Right renal pelvis (tissue), 4 donors: ENCODE results near the gene IGSF11. TPM values are rescaled to one million over a fixed set of nuclear protein-coding genes. Genes with fewer than 3 reads are reported as not detected.
"Not testable (repeated sequence)": the region's sequence is repeated elsewhere in the genome, so short reads cannot be mapped to it uniquely, and the experiment has no call there.

Source experiments
- DNase-seq, 4 donors: peaks; one replicate each; pipeline ENCODE4 v3.0.0-alpha.2; 2013; ENCODE audit warnings: low read depth in 4 of 4, low spot score in 3 of 4, missing footprints in 1 of 4
- polyA plus RNA-seq, 4 donors: library from polyadenylated mRNA; unstranded; fragments of 120-200 nt; gene quantifications; one replicate each; pipeline ENCODE4 v1.2.1, GENCODE V29; 2013; ENCODE audit not compliant: insufficient read length in 4 of 4

IGSF11 gene
- 1 to 10 TPM; 4.1 to 6.7 (median 4.4) TPM for polyA plus RNA-seq

DNA sequence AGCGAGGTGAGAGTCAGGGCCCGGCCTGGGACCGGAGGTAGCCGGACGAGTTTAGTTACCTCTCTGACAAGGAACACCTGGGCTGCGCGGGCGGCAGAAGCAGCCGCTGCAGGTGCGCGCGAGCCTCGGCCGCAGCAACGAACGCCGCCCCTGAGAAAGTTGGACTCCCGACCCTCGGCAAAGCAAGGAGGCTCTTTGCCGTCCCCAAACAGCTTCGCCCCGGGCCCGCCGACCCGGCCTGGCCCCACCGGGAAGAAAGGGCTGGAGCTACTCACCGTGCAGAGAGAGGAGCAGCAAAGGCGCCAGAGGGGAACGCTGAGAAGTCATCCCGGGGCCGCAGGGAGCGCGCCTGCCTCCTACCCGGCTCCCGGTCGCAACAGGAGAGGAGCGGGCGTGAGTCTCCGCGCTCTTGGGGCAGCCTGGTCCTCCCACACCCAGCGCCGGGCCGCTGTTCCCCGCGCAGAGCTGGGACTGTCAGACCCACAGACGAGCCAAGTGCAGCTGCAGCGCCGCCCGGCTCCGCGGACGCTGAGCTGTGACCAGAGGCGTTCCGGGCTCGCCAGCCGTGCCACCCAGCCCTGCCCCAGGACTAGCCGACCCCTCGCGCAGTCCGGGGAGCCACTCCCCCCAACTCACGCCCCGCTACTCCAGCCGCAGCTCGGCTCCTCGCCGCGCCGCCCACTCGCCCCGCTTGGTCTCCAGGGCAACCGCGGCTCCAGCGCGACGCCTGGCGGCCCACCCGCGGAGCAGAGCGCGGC lies at the start of gene IGSF11:
Gene IGSF11 (minus strand): TSS at position 591 of the 758 bp plus-strand sequence. CDS start 264 bp downstream, at position 327.
- peak; percentile 61 to 69 (median 67) for DNase-seq

- no peak for DNase-seq
Measured at GRCh38 chr3:119080364-119080763, 45.7 kb upstream of the IGSF11 start.

GRCh38 chr3:119073258-119074001 lies 38.8 kb upstream of the IGSF11 start:
- DNase-seq = no peak

DNA sequence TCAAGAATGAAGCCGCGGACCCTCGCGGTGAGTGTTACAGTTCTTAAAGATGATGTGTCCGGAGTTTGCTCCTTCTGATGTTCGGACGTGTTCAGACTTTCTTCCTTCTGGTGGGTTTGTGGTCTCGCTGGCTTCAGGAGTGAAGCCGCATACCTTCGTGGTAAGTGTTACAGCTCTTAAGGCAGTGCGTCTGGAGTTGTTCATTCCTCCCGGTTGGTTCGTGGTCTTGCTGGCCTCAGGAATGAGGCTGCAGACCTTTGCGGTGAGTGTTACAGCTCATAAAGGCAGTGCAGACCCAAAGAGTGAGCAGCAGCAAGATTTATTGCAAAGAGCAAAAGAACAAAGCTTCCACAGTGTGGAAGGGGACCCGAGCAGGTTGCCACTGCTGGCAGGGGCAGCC lies 37.8 kb upstream of the IGSF11 start:
- not testable (repeated sequence) for DNase-seq

DNA sequence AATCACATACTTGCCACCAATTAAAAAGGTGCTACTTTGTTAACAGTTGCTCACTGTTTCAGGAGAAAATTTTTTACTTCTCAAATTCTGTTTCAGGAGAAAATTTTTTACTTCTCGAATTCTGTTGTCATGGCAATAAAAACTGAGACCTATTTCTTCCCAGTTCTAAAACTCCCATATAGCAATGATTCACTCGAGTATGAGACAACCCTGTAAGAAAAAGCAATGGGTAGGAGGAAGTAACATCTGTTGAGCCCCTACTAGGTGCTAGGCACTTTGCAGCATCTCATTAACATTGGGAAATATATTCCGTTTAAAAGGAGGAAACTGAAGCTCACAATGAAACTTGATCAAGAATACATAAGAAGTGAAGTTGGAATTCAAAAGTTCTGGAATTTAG lies 35.1 kb upstream of the IGSF11 start:
- DNase-seq = no peak

DNA sequence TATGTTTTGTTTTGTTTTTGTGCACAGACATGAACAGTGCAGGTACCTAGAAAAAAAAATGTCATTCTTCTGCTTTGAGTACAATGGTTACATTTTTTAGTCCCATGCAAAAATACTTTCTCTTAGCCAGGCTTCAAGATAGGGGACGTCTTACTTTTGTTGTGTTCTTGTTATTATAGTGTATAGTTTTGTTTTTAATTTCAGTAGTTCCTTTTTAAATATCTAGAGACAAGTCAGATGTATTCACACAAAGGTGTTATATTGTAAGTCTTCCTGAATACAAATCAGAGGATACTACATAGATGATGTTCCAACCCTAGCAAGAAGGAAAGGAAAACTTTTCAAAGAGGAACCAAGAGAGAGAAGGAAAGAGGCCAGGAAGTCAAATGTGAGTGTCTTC lies 28.8 kb upstream of the IGSF11 start:
- DNase-seq = no peak

DNA sequence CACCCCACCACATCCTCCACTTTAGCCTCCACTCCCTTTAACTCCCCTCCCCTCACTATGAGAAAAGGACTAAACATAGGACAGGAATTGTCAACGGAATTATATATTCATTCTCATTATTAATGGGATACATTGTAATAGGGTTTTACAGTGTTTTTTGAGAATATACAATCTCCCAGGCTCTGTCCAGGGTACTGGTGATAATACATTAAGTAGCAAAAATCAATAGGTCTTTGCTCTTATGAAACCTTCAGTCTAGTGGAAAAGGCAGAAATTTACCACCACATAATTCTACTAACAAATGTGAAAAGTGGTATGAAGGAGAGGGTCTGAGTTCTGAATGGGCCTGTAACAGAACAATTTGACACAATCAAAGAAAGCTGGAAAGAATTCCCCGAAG lies 28.2 kb upstream of the IGSF11 start:
- no peak for DNase-seq

DNA sequence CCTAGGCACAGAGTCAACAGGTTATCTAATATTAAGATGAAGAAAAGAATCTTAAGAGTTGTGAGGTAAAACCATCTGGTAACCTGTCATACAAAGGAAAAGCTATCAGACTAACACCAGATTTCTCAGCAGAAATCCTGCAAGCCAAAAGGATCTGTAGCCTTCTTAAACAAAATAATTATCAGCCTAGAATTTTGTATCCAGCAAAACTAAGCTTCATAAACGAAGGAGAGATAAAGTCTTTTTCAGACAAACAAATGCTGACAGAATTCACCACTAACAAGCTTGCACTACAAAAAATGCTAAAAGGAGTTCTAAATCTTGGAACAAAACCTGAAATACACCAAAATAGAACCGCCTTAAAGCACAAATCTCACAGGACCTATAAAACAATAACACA lies 9.9 kb upstream of the IGSF11 start:
- no peak for DNase-seq

DNA sequence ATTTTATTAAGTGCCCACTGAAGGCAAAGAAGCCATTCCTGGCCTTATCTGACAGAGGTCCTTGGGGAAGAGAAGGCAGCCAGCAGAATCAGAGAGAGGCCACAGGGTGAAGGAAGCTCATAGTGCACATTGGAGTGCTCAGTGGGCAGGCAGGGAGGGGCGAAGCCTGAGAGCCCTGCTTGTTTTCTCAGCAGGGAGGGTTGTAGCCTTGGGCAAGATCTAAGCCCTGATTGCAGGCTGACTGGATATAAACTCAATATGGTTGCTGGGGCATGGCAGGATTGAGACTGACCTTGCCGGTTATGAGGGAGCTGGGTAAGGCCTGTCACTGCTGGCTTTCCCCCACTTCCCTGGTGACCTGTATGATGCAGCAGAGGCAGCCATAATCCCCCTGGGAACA lies 7.5 kb upstream of the IGSF11 start:
- DNase-seq = no peak

- no peak for DNase-seq
Measured at GRCh38 chr3:119035014-119035346, 334 bp upstream of the IGSF11 start.

- no peak for DNase-seq
Measured at GRCh38 chr3:119033393-119034255, 1.0 kb downstream of the IGSF11 start.

DNA sequence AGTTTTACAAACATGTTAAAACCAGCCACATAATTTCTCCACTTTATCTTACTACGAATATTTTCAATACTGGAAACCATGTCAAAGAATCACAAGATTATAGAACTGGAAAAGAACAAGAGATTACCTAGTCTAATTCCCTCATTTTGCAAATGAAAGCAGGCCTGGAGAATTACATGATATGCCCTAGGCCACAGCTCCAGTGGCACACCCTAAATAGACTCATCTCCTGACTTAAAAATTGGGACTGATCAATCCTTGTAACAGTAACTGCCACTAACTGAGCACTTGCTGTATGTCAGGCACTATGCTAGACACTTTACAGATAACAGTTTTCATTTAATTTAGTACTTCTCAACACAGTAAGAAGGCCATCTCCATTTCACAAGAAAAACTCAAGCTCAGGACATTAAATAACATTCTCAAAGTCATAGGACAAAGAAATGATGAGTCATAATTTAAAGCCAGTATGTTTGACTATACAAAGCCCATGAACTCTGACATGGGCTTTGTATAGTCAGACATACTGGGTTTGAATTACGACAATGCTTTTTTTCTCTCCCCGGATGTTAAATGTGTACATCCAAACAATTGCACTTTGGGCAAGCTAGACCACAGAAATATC lies 9.4 kb downstream of the IGSF11 start:
- no peak for DNase-seq

DNA sequence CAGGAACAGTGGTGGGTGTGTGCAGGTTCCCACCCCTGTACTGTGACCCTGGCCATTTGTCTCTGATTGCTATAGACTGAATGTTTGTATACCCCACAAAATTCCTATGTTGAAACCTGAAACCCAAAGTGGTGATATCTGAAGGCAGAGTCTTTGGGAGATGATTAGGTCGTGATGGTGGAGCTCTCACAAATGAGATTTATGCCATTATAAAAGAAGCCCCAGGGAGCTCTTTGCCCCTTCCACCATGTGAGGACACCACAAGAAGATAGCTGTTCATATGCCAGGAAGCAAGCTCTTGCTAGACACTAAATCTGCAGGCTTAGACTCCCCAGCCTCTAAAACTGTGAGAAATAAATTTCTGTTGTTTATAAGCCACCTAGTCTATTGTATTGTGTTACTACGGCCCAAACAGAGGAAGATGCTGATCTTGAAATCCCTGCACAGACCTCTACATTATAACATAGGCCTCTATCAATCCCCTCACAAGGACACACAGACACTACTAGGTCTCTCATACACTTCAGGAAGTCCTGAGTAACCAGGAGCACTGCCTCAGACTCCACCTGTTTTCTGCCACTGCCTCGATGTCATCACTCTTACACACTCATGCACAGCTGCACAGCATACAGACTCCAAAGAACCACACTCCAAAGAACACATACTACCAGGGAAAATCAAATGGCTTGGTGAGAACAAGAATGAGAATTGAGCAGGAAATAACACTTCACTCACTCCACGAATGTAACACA lies 14.7 kb downstream of the IGSF11 start:
- DNase-seq = no peak

GRCh38 chr3:119018690-119019463 lies 15.8 kb downstream of the IGSF11 start:
- no peak for DNase-seq

- no peak for DNase-seq
Measured at GRCh38 chr3:119015942-119016341, 18.7 kb downstream of the IGSF11 start.

DNA sequence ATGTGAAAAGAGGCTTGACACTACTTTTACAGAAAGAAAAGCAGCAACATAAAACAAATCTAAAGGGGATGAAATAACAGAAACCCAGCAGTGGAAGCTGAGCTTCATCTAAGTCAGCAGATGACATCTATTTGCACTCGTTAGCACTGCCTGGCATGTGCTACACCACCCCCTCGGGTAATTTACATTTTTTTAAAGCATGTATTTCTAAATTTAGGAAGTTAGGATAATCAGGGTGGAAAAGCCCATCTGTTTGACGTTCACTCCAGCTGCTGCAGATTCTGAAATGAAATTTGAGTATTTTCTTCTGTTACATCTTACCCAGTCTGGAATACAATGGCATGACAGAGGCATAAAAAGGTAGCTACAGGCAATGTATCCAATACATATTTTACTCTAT lies 20.7 kb downstream of the IGSF11 start:
- DNase-seq = no peak

DNA sequence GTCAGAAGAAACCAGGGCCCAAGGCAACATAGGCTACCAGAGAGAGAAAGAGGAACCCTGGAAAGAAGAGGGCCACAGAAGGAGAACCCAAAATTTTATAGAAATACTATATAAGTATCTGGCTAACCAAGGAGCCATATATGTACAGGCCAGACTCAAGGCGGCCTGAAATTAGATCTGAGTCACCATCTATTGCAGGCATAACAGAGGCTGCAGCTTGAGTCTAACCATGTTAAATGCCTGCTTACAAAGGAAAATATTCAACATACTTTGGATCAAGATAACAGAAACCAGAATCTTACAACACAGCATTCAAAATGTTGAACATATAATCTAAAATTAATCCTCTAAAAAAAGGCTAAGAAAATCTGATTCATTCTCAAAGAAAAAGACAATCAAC lies 23.1 kb downstream of the IGSF11 start:
- no peak for DNase-seq

- no peak for DNase-seq
Measured at GRCh38 chr3:118997190-118997589, 37.5 kb downstream of the IGSF11 start.

- DNase-seq = no peak
Measured at GRCh38 chr3:118991775-118992174, 42.9 kb downstream of the IGSF11 start.
